H1 (cell line): Measurements from ENCODE around the gene PPBP. TPM values are rescaled to one million over a fixed set of nuclear protein-coding genes. Genes with fewer than 3 reads are reported as not detected.

Experiments
- CHD2 ChIP-seq: IDR thresholded peaks from 2 replicates; pipeline ENCODE4 v1.6.1; 2012; ENCODE audit warnings: low read length, improper control_type of control experiment
- CTBP2 ChIP-seq: IDR thresholded peaks from 2 replicates; pipeline ENCODE4 v1.7.0; 2011; ENCODE audit warnings: borderline replicate concordance, mild to moderate bottlenecking, moderate library complexity, mixed read lengths, low read length; ENCODE audit not compliant: insufficient read depth, insufficient read length
- NRF1 ChIP-seq: IDR thresholded peaks from 2 replicates; pipeline ENCODE4 v1.6.1; 2011; ENCODE audit warnings: mild to moderate bottlenecking, low read depth, low read length, improper control_type of control experiment
- SUZ12 ChIP-seq: fragments of 200-600 bp; sonication (generic); IDR thresholded peaks from 2 replicates; pipeline ENCODE4 v1.6.1; 2012; ENCODE audit warnings: mild to moderate bottlenecking, inconsistent platforms, low read length, moderate library complexity, mixed read lengths
- TCF12 ChIP-seq: IDR thresholded peaks from 2 replicates; pipeline ENCODE4 v1.6.1; 2011; ENCODE audit warnings: low read depth, mild to moderate bottlenecking, low read length
- polyA plus RNA-seq, 7 experiments: library from polyadenylated mRNA; depleted of rRNA in 3 of 7; stranded (reverse) in 5 of 7; unstranded in 2 of 7; fragments of >200 nt in 5 of 7; fragments of 200-250 nt in 2 of 7; gene quantifications; 1 replicate in 5 of 7; 2 replicates in 1 of 7; 4 replicates in 1 of 7; pipeline versions ENCODE4 v1.2.1 to v1.2.3, GENCODE V29; 2011 to 2013; ENCODE audit warnings: missing spikeins in 2 of 7, mixed read lengths in 2 of 7
- total RNA-seq: library from RNA; stranded (reverse); fragmentation: NEBNext Ultra II Directional; extraction: Animal tissue kit (Norgen Biotek cat#: 25700); gene quantifications from 2 replicates; pipeline ENCODE4 v1.2.1, GENCODE V29; 2021
- TF ChIP-seq, protein P1 (sequence below): fragments of 300-600 bp; sonication (generic); IDR thresholded peaks from 2 replicates; pipeline ENCODE4 v1.7.1; 2012; ENCODE audit warnings: low read length, moderate library complexity, mild to moderate bottlenecking, inconsistent platforms; ENCODE audit not compliant: insufficient replicate concordance
- TF ChIP-seq, protein P2 (sequence below): IDR thresholded peaks from 2 replicates; pipeline ENCODE4 v1.6.1; 2012; ENCODE audit warnings: inconsistent platforms

PPBP gene
- total and polyA plus RNA-seq, 2 of the 8 experiments (the other 6 are each of a cell fraction or from before 2014, with no cell fraction given) = 0.18 to 0.43 TPM

DNA sequence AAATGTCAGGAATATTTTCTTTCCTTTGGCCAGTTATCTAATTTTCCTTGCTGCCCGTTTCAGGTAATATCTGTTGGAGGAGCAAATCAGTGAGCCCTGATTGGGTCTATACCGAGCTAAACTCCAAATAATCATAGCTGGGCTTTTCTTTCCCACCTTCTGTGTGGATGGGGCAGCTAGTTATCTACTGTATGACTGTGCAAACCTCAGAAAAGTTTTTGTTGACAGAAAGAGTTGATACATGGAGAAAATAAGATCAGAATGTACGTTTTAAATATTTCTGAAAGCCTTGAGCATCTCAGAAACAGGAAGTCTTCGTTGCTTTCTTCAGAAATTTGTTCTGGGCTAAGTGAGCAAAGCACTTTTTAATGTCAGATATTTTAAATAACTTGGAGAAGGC lies 16.7 kb upstream of the PPBP start (continued):
- TF ChIP-seq, protein P1, sequence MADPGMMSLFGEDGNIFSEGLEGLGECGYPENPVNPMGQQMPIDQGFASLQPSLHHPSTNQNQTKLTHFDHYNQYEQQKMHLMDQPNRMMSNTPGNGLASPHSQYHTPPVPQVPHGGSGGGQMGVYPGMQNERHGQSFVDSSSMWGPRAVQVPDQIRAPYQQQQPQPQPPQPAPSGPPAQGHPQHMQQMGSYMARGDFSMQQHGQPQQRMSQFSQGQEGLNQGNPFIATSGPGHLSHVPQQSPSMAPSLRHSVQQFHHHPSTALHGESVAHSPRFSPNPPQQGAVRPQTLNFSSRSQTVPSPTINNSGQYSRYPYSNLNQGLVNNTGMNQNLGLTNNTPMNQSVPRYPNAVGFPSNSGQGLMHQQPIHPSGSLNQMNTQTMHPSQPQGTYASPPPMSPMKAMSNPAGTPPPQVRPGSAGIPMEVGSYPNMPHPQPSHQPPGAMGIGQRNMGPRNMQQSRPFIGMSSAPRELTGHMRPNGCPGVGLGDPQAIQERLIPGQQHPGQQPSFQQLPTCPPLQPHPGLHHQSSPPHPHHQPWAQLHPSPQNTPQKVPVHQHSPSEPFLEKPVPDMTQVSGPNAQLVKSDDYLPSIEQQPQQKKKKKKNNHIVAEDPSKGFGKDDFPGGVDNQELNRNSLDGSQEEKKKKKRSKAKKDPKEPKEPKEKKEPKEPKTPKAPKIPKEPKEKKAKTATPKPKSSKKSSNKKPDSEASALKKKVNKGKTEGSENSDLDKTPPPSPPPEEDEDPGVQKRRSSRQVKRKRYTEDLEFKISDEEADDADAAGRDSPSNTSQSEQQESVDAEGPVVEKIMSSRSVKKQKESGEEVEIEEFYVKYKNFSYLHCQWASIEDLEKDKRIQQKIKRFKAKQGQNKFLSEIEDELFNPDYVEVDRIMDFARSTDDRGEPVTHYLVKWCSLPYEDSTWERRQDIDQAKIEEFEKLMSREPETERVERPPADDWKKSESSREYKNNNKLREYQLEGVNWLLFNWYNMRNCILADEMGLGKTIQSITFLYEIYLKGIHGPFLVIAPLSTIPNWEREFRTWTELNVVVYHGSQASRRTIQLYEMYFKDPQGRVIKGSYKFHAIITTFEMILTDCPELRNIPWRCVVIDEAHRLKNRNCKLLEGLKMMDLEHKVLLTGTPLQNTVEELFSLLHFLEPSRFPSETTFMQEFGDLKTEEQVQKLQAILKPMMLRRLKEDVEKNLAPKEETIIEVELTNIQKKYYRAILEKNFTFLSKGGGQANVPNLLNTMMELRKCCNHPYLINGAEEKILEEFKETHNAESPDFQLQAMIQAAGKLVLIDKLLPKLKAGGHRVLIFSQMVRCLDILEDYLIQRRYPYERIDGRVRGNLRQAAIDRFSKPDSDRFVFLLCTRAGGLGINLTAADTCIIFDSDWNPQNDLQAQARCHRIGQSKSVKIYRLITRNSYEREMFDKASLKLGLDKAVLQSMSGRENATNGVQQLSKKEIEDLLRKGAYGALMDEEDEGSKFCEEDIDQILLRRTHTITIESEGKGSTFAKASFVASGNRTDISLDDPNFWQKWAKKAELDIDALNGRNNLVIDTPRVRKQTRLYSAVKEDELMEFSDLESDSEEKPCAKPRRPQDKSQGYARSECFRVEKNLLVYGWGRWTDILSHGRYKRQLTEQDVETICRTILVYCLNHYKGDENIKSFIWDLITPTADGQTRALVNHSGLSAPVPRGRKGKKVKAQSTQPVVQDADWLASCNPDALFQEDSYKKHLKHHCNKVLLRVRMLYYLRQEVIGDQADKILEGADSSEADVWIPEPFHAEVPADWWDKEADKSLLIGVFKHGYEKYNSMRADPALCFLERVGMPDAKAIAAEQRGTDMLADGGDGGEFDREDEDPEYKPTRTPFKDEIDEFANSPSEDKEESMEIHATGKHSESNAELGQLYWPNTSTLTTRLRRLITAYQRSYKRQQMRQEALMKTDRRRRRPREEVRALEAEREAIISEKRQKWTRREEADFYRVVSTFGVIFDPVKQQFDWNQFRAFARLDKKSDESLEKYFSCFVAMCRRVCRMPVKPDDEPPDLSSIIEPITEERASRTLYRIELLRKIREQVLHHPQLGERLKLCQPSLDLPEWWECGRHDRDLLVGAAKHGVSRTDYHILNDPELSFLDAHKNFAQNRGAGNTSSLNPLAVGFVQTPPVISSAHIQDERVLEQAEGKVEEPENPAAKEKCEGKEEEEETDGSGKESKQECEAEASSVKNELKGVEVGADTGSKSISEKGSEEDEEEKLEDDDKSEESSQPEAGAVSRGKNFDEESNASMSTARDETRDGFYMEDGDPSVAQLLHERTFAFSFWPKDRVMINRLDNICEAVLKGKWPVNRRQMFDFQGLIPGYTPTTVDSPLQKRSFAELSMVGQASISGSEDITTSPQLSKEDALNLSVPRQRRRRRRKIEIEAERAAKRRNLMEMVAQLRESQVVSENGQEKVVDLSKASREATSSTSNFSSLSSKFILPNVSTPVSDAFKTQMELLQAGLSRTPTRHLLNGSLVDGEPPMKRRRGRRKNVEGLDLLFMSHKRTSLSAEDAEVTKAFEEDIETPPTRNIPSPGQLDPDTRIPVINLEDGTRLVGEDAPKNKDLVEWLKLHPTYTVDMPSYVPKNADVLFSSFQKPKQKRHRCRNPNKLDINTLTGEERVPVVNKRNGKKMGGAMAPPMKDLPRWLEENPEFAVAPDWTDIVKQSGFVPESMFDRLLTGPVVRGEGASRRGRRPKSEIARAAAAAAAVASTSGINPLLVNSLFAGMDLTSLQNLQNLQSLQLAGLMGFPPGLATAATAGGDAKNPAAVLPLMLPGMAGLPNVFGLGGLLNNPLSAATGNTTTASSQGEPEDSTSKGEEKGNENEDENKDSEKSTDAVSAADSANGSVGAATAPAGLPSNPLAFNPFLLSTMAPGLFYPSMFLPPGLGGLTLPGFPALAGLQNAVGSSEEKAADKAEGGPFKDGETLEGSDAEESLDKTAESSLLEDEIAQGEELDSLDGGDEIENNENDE = no peak
- no peak for TF ChIP-seq SUZ12
- no peak for TF ChIP-seq CHD2
- TF ChIP-seq NRF1 = no peak
- TF ChIP-seq, protein P2, sequence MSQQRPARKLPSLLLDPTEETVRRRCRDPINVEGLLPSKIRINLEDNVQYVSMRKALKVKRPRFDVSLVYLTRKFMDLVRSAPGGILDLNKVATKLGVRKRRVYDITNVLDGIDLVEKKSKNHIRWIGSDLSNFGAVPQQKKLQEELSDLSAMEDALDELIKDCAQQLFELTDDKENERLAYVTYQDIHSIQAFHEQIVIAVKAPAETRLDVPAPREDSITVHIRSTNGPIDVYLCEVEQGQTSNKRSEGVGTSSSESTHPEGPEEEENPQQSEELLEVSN = no peak
- no peak for TF ChIP-seq CTBP2
- TF ChIP-seq TCF12 = no peak
